LNCaP clone FGC (cell line): Measurements from ENCODE around the gene OXLD1.

ENCODE experiments used
- DNase-seq: peaks from one replicate; pipeline ENCODE4 v3.0.0-alpha.2; 2011; ENCODE audit warnings: low read depth
- H3K4me3 ChIP-seq: 2 replicates; pipeline ENCODE4 v1.5.1; 2011; ENCODE audit warnings: mild to moderate bottlenecking, low read depth, low read length, control low read depth
- TF ChIP-seq, protein P1 (sequence below): IDR thresholded peaks from 2 replicates; pipeline ENCODE4 v1.5.1; 2012; ENCODE audit warnings: mild to moderate bottlenecking; ENCODE audit not compliant: control insufficient read depth, insufficient read depth; ENCODE audit errors: extremely low read depth

OXLD1 gene

DNA sequence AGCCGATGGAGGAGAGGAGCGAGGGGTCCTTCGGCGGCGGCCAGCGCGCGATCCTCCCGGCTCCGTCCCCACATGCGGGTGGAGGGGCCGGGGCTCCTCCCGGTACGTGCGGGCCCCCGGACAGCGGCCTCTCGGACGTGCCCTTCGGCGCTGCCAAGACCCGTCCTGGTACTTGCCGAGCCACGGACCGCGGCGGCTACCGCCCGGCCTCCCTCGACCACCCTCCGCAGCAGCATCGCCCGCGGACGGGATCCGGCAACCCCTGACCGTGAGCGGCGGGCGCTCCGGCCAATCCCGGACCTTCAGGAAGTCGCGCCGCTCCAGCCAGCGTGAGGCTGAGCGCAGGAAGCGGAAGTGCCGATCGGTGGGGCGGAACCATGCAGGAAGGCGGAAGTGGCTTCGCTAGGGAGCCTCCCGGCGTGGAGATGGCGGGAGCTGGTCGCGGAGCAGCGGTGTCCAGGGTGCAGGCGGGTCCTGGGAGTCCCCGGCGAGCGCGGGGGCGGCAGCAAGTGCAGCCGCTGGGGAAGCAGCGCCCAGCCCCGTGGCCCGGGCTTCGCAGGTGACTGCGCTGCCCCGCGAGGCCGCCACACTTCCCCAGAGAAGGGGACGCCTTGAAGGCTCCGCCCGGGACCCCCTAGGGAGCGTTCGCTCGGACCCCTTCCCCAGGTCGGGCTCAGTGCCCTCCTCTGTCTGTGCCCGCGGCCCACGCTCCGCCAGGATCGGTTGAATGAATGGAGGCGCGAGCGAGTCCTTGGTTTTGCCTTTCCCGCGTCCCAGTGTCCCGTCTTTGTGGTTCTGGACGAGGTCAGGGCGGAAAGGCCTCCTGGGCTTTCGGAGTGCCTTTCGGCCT is at the start of gene OXLD1, which contains the start of gene CCDC137:
Gene OXLD1 (minus strand): TSS at position 264 of the 850 bp plus-strand sequence. CDS start 28 bp downstream, at position 236.
Gene CCDC137 (plus strand): TSS at position 396 of the 850 bp plus-strand sequence. CDS start 30 bp downstream, at position 426.
- TF ChIP-seq, protein P1, sequence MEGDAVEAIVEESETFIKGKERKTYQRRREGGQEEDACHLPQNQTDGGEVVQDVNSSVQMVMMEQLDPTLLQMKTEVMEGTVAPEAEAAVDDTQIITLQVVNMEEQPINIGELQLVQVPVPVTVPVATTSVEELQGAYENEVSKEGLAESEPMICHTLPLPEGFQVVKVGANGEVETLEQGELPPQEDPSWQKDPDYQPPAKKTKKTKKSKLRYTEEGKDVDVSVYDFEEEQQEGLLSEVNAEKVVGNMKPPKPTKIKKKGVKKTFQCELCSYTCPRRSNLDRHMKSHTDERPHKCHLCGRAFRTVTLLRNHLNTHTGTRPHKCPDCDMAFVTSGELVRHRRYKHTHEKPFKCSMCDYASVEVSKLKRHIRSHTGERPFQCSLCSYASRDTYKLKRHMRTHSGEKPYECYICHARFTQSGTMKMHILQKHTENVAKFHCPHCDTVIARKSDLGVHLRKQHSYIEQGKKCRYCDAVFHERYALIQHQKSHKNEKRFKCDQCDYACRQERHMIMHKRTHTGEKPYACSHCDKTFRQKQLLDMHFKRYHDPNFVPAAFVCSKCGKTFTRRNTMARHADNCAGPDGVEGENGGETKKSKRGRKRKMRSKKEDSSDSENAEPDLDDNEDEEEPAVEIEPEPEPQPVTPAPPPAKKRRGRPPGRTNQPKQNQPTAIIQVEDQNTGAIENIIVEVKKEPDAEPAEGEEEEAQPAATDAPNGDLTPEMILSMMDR, result no peak
- H3K4me3 ChIP-seq, result peak within 1 kb of the TSS; percentile 99
- DNase-seq, result peak; percentile 80

DNA sequence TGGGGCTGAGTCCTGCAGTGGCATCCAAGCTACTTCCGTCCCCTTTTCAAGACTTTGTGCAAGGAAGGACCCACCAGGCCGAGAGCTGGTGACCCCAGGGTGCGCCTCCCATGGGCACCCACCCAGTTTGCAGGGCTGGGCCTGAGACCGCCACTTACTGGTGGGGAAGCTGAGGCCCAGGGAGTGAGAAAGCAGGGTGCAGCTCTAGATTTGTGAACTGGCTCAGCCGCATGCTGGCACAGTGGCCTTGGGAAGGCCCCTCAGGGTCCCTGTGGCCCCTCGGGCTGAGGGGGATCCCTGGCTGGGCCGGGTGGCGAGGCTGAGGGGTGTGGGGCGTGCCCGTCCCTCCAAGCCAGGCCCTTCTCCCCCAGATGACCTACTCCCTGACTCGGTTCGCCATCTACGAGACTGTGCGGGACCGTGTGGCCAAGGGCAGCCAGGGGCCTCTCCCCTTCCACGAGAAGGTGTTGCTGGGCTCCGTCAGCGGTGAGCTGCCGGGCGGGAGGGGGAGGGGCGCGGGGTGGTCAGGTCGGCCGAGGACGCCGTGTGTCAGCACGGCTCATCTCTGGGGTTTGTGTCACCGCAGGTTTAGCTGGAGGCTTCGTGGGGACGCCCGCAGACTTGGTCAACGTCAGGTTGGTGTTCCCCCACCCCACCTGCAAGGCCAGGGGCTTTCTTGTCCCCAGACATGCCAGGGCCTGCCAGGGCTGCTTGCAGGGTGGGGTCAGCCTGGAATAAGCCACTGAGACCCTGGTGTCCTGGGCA is 48.9 kb upstream of the OXLD1 start:
- TF ChIP-seq, protein P1, result no peak
- H3K4me3 ChIP-seq, result no peak overlapping the region
- no peak for DNase-seq

DNA sequence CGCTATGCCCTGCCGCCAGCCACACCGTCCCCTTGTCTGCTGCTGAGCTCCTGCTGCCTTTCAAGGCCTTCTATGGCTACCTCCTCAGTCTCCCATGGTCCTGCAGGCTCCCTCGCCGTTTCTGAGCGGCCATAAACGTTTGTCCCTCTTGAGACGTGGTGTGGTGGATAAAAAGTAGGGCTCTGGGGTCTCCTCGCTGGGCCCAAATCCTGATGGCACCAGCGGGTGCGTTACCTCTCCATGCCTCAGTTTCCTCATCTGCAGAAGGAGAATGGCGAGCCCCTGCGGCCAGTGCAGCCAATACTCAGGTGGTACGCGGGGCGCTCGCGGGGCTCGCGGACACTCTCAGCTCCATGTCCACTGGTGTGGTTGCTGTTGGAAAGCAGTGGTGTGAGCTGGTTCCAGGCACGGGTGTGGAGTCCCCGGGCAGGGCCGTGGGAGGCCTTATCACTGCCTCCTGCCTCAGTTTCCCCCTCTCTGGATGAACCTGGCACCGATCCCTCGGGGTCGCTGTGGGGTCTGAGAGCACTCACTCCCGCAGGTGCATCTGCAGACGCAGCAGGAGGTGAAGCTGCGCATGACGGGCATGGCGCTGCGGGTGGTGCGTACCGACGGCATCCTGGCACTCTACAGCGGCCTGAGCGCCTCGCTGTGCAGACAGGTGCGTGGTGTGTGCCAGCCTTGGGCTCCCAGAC is 48.2 kb upstream of the OXLD1 start:
- DNase-seq, result no peak
- peak overlapping the region; percentile 98 for H3K4me3 ChIP-seq
- TF ChIP-seq, protein P1, result no peak

DNA sequence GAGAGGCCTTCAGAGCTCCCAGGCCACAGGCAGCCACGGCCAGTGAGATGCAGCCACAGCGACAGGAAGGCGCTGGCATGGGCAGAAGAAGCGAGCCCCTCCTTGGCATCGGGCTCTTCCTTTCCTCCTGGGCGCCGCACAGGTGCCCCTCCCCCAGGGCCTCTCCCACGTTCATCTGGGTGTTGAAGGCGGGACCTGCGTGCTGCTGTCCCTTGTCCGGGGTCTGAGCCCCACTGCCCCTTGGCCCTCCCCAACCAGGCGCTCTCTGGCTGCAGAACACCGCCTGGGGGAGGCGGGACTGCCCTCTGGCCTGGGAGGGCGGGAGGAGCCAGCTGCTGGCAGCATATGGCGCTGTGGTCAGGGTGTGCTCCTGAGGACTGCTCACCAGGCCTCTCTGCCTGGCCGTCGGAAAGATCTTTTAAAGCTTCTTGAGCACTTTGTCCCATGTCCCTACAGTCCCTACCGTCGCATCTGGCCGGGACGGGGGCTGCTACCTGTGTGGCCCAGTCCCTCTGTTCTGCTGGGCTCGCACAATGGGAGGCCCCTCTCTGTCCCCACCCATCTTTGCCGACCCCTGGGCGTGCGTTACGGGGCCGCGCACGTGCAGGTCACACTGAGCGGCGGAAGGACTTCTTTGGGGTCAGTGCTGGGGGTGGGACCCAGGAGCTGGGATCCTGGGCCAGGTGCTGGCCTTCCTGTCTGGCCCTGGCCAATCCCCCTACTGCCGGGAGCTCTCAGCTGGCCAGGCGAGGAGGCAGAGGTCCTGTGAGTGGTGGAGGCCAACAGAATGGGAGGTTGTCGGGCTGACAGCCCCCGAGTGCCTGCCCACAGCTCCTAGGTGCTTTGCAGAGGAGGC is 47.4 kb upstream of the OXLD1 start:
- TF ChIP-seq, protein P1, result no peak
- no peak for DNase-seq
- H3K4me3 ChIP-seq, result peak overlapping the region; percentile 98

DNA sequence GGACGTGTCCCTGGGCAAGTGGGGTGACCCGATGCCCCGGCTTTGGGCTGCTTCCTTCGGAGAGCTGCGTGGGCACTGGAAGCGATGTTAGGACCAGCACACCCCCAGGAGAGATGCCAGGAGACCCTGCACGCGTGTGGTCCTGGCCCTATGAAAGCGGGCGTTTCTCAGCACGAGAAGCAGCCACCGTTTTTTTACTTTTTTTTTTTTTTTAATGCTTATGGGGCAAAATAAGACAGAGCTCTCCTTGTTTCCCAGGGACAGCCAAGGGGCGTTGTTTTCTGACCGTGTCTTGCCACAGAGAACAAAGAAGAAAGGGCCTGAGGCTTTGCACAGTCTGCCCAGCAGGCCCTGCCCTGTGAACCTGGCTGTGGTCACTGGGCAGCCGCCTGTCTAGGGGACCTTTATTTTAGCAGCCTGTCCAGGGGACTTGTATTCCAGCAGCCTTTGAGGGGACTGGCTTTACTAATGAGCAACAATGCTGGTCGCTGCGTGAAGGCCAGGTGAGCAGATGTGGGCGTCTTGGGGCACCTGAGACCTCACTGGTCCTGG is 46.7 kb upstream of the OXLD1 start:
- no peak for DNase-seq
- H3K4me3 ChIP-seq, result peak overlapping the region; percentile 98
- TF ChIP-seq, protein P1, result no peak
